BE2C (cell line): ENCODE results near the gene JARID2.

ENCODE experiments used
- DNase-seq: peaks from one replicate; pipeline ENCODE4 v3.0.0-alpha.2; 2020
- H3K27me3 ChIP-seq: fragments of 250-450 bp; sonication (Bioruptor Pico); 2 replicates; pipeline ENCODE4 v1.5.1; 2020; ENCODE audit warnings: mild to moderate bottlenecking
- H3K36me3 ChIP-seq: fragments of 250-450 bp; sonication (Bioruptor Pico); 2 replicates; pipeline ENCODE4 v1.5.1; 2020; ENCODE audit warnings: mild to moderate bottlenecking
- H3K4me1 ChIP-seq: fragments of 250-450 bp; sonication (Bioruptor Pico); 2 replicates; pipeline ENCODE4 v1.5.1; 2020
- H3K4me3 ChIP-seq: 2 replicates; pipeline ENCODE4 v1.5.1; 2011; ENCODE audit warnings: low read depth, low read length
- H3K9me3 ChIP-seq: fragments of 250-450 bp; sonication (Bioruptor Pico); 2 replicates; pipeline ENCODE4 v1.5.1; 2020
- CTCF ChIP-seq: IDR thresholded peaks from 2 replicates; pipeline ENCODE4 v1.5.1; 2012; ENCODE audit warnings: mild to moderate bottlenecking, low read depth, low read length

The JARID2 gene

DNA sequence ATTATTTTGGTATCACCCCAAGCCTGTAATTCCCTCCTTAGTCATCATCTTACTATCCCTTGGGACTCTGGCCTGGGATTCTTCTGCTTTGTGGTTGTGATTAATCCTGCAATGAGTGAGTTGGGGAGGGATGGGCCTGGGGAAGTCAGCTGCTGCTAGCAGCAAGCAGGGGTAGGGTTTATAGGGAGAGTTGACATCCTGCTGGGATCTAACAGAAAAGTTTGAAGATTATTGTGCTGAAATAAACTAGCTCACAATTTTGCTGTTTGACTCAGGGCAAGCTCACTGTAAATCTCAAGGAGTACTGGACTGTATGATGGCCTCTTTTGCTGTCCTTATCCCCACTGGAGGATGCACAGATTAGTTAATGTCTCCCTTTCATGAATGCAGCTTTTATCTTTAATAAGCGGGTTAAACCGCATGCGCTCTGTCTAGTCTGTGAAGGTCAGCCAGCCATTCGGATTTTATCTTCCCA, 83.4 kb downstream of the JARID2 start:
- H3K36me3 ChIP-seq, result no peaks in the 10 kb centered on the region
- no peaks in the 10 kb centered on the region for H3K9me3 ChIP-seq
- DNase-seq, result peak; percentile 38
- no peaks in the 10 kb centered on the region for H3K27me3 ChIP-seq
- no peak overlapping the region for H3K4me3 ChIP-seq
- TF ChIP-seq CTCF, result no peak
- H3K4me1 ChIP-seq, result peaks cover 50% of the 10 kb centered on the region

DNA sequence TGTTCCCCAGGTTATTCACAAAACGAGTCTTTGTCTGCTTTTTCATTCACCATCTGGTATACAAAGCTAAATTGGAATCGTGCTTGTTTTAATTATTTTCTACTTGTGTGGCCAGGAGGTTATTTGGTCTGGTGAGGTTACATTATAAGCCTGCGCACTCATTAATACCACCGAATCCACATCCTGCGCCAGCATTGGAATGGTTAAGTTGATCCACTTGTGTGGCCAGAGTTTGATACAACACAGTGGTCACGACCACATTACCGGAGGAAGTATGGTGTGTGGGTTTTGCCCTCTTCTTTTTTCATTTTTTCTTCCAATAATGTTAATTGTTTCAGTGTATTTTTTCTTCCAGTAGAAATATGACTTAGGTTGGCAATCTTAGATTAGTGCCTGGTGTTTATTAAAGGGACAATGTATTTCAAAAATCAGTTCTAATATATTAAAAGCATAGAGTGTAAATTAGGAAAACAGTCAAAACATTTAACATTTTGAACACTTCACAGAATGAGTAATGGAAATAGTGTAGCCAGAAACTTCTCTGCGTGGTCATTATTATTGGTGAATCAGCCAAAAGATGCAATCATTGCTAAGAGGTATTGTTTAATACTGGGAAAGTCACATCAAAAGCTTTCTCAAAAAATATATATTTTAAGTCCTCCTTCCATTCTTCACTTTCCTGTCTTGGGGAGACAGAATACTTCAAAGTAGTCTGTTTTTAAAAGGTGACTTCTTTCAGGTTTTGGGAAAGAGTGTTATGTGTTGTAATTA, 84.5 kb downstream of the JARID2 start:
- no peak overlapping the region for H3K4me3 ChIP-seq
- no peaks in the 10 kb centered on the region for H3K27me3 ChIP-seq
- no peaks in the 10 kb centered on the region for H3K36me3 ChIP-seq
- no peak for DNase-seq
- no peak for TF ChIP-seq CTCF
- H3K4me1 ChIP-seq, result peaks cover 50% of the 10 kb centered on the region
- H3K9me3 ChIP-seq, result no peaks in the 10 kb centered on the region

GRCh38 chr6:15331143-15331542, 85.3 kb downstream of the JARID2 start:
- Histone ChIP-seq H3K27me3 (no peaks in the 10 kb centered on the region), H3K36me3 (no peaks in the 10 kb centered on the region), H3K4me1 (peaks cover 55% of the 10 kb centered on the region), H3K9me3 (no peaks in the 10 kb centered on the region), H3K4me3 (no peak overlapping the region)
- TF ChIP-seq CTCF, result no peak
- DNase-seq, result no peak

DNA sequence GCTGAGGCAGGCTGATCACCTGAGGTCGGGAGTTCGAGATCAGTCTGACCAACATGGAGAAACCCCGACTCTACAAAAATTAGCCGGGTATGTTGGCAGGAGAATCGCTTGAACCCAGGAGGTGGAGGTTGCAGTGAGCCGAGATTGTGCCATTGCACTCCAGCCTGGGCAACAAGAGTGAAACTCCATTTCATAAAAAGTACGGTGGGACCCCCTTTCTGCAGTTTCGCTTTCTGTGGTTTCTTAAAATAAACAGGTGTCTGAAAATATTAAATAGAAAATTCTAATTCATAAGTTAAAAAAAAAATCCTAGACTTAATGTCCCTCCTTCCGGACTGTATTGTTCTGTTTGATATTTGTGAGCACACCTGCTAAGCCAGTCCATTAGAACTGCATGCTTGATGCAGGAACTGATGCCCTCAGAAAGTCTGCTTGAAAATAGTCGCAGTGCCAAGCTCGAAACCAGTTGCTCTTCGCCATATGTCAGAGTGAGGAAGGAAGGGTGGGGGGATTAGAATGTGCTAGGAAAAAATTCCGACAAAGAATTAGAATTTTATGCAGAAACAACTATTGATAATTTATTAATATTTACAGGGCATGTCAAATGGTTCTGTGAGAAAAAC, 85.9 kb downstream of the JARID2 start:
- H3K36me3 ChIP-seq, result no peaks in the 10 kb centered on the region
- H3K9me3 ChIP-seq, result no peaks in the 10 kb centered on the region
- H3K4me3 ChIP-seq, result no peak overlapping the region
- no peak for TF ChIP-seq CTCF
- H3K4me1 ChIP-seq, result peaks cover 59% of the 10 kb centered on the region
- no peak for DNase-seq
- H3K27me3 ChIP-seq, result no peaks in the 10 kb centered on the region

- no peaks in the 10 kb centered on the region for H3K36me3 ChIP-seq
- no peak for DNase-seq
- H3K4me3 ChIP-seq, result no peak overlapping the region
- no peak for TF ChIP-seq CTCF
- H3K27me3 ChIP-seq, result no peaks in the 10 kb centered on the region
- no peaks in the 10 kb centered on the region for H3K9me3 ChIP-seq
- H3K4me1 ChIP-seq, result peaks cover 59% of the 10 kb centered on the region
Measured at GRCh38 chr6:15332446-15332845, 86.6 kb downstream of the JARID2 start.

DNA sequence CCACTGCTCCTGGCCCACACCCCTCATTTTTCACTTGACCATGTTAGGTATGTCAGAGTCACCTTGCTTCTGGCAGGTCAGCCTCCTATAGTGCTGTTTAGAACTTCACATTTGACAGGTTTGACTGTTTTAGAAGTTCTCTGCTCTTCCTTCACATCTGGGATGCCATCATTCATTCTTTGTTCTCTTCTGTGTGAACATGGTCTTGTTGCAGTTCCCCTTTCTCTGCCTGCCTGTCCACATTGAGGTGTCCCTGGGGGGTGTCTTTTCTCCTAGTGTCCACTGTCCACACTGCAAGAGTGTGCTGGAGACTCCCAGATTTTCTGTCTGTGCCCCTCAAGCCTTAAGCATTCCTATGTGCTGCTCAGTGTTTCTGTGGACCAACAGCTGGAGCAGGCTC, 89.5 kb downstream of the JARID2 start:
- Histone ChIP-seq H3K9me3 (no peaks in the 10 kb centered on the region), H3K4me3 (no peak overlapping the region), H3K27me3 (no peaks in the 10 kb centered on the region), H3K36me3 (no peaks in the 10 kb centered on the region), H3K4me1 (peaks cover 46% of the 10 kb centered on the region)
- no peak for TF ChIP-seq CTCF
- no peak for DNase-seq
